Measurements from ENCODE around the gene CRHR1. TPM values are rescaled to one million over a fixed set of nuclear protein-coding genes. Genes with fewer than 3 reads are reported as not detected.

Gene CRHR1
- total RNA-seq, 1 experiment from 2014 or later = 0.15 TPM

DNA sequence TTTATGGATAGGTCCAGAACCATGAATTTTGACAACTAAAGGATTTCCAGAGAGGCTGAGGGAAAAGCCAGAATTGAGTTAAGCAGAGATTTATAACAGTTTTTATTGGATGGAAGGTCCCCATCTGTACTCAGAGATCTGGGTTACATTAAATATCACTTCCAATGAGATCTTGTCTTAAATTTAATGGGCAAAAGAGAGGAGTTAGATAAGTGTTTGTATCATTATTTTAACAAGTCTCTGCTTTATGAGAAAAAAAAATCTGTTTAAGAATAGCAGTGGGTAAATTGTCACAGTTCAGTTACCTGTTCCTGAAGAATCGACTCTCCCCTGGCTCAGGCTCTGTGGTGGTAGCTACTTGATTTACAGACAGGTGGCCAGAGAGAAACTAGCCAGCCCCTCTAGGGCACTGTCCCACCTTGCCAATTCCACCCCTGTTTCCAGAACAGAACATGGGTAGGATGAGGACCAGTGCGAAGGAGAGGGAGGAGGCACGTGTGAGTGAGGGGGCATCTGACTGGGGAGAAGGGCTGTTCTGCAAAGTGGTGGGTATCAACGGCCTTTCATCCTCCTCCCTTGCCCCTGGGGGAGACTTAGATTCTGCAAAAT is 22.1 kb upstream of the CRHR1 start:
- in situ Hi-C loops (cut with HindIII; ENCODE audit: low pct_unique_long_range_greater_than_20kb, low sequenced_read_pairs) = no loop called here
- TF ChIP-seq TCF7L2 (IDR thresholded peaks at IDR 0.05; ENCODE audit: low read depth, low read length) (no peak), SIN3A (IDR thresholded peaks at IDR 0.05; ENCODE audit: borderline replicate concordance, insufficient read depth, low read depth, low read length) (no peak), POLR2AphosphoS5 (IDR thresholded peaks at IDR 0.05; ENCODE audit: low read depth, low read length) (no peak), REST (IDR thresholded peaks at IDR 0.05; ENCODE audit: insufficient read depth in 1 of 2, low read depth in 2 of 2, low read length in 1 of 2) (no peak)
- TF ChIP-seq, protein P1, sequence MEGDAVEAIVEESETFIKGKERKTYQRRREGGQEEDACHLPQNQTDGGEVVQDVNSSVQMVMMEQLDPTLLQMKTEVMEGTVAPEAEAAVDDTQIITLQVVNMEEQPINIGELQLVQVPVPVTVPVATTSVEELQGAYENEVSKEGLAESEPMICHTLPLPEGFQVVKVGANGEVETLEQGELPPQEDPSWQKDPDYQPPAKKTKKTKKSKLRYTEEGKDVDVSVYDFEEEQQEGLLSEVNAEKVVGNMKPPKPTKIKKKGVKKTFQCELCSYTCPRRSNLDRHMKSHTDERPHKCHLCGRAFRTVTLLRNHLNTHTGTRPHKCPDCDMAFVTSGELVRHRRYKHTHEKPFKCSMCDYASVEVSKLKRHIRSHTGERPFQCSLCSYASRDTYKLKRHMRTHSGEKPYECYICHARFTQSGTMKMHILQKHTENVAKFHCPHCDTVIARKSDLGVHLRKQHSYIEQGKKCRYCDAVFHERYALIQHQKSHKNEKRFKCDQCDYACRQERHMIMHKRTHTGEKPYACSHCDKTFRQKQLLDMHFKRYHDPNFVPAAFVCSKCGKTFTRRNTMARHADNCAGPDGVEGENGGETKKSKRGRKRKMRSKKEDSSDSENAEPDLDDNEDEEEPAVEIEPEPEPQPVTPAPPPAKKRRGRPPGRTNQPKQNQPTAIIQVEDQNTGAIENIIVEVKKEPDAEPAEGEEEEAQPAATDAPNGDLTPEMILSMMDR (IDR thresholded peaks at IDR 0.05) = no peak
- Histone ChIP-seq H3K4me3 (ENCODE audit: low read depth in 2 of 2, low read length in 2 of 2) (no peak overlapping the region), H3K27me3 (ENCODE audit: control insufficient read depth, insufficient read depth, low read length) (no peaks in the 10 kb centered on the region), H3K9me3 (ENCODE audit: control insufficient read depth, insufficient read depth, low read depth, low read length) (no peaks in the 10 kb centered on the region), H3K4me1 (ENCODE audit: control insufficient read depth, insufficient read depth, low read length) (no peaks in the 10 kb centered on the region), H3K27ac (ENCODE audit: low read length) (no peak overlapping the region), H3K36me3 (ENCODE audit: control insufficient read depth, insufficient read depth, low read length) (no peaks in the 10 kb centered on the region)
- DNase-seq (ENCODE audit: low read depth, low spot score) (no peak), ATAC-seq (no peak)
- intact Hi-C loops (cut with micrococcal nuclease; ENCODE audit: unreplicated experiment) = no loop called here
- BruUV-seq (replicated peaks) = no TSS peak
- ChIA-PET CTCF (no interaction called here), POLR2A (no interaction called here)

GRCh38 chr17:45763182-45763581 is 20.9 kb upstream of the CRHR1 start:
- no TSS peak for BruUV-seq (replicated peaks)
- ATAC-seq (no peak), DNase-seq (ENCODE audit: low read depth, low spot score) (no peak)
- Histone ChIP-seq H3K4me3 (ENCODE audit: low read depth in 2 of 2, low read length in 2 of 2) (no peak overlapping the region), H3K27ac (ENCODE audit: low read length) (no peak overlapping the region), H3K4me1 (ENCODE audit: control insufficient read depth, insufficient read depth, low read length) (no peaks in the 10 kb centered on the region), H3K9me3 (ENCODE audit: control insufficient read depth, insufficient read depth, low read depth, low read length) (no peaks in the 10 kb centered on the region), H3K36me3 (ENCODE audit: control insufficient read depth, insufficient read depth, low read length) (no peaks in the 10 kb centered on the region), H3K27me3 (ENCODE audit: control insufficient read depth, insufficient read depth, low read length) (no peaks in the 10 kb centered on the region)
- in situ Hi-C loops (cut with HindIII; ENCODE audit: low pct_unique_long_range_greater_than_20kb, low sequenced_read_pairs) (no loop called here), intact Hi-C loops (cut with micrococcal nuclease; ENCODE audit: unreplicated experiment) (no loop called here)
- no peak for TF ChIP-seq REST (IDR thresholded peaks at IDR 0.05; ENCODE audit: insufficient read depth in 1 of 2, low read depth in 2 of 2, low read length in 1 of 2)
- TF ChIP-seq, protein P1 (IDR thresholded peaks at IDR 0.05) = no peak
- no peak for TF ChIP-seq SIN3A (IDR thresholded peaks at IDR 0.05; ENCODE audit: borderline replicate concordance, insufficient read depth, low read depth, low read length)
- no peak for TF ChIP-seq TCF7L2 (IDR thresholded peaks at IDR 0.05; ENCODE audit: low read depth, low read length)
- no peak for TF ChIP-seq POLR2AphosphoS5 (IDR thresholded peaks at IDR 0.05; ENCODE audit: low read depth, low read length)
- POLR2A ChIA-PET = no interaction called here
- CTCF ChIA-PET = no interaction called here

Measured in Panc1 (cell line).